HT1080 (cell line): ENCODE measurements around the gene ACAP3. TPM values are rescaled to one million over a fixed set of nuclear protein-coding genes. Genes with fewer than 3 reads are reported as not detected.

ENCODE experiments used
- DNase-seq: peaks from one replicate; pipeline ENCODE4 v3.0.0-alpha.2; 2015; ENCODE audit warnings: low read depth
- polyA plus RNA-seq, 2 experiments: library from polyadenylated mRNA; depleted of rRNA; stranded (reverse); fragments of >200 nt; gene quantifications; 2 replicates each; pipeline ENCODE4 v1.2.3, GENCODE V29; 2015
- total RNA-seq: library from RNA; depleted of rRNA; stranded (reverse); fragments of >200 nt; shearing (Covaris generic); gene quantifications from 2 replicates; pipeline ENCODE4 v1.2.3, GENCODE V29; 2014; rRNA removed

The ACAP3 gene
- 28.9 and 34.9 TPM in 2 replicates for total RNA-seq
- polyA plus RNA-seq (2015; cell fraction: cytosol; rRNA removed): 10.2 and 12.4 TPM in 2 replicates
- 98.8 and 112 TPM in 2 replicates for polyA plus RNA-seq (2015; cell fraction: nucleus; rRNA removed)

- peak; percentile 88 for DNase-seq
Observed at GRCh38 chr1:1307923-1308755, at the start of gene ACAP3, which contains the start of gene PUSL1. TSS of gene ACAP3 (minus strand) at chr1:1307930. CDS start at chr1:1307815, 115 bp downstream. TSS of gene PUSL1 (plus strand) at chr1:1308597. CDS start at chr1:1308644, 47 bp downstream.

- no peak for DNase-seq
Observed at GRCh38 chr1:1356796-1357401, 49.2 kb upstream of the ACAP3 start.

GRCh38 chr1:1356166-1356795, 48.6 kb upstream of the ACAP3 start:
- DNase-seq: no peak

GRCh38 chr1:1355416-1355815, 47.7 kb upstream of the ACAP3 start:
- no peak for DNase-seq

GRCh38 chr1:1354271-1355247, 46.8 kb upstream of the ACAP3 start:
- DNase-seq: no peak

- no peak for DNase-seq
Observed at GRCh38 chr1:1353389-1354151, 45.8 kb upstream of the ACAP3 start.

GRCh38 chr1:1352786-1353388, 45.2 kb upstream of the ACAP3 start:
- DNase-seq: no peak

GRCh38 chr1:1351511-1352427, 44.0 kb upstream of the ACAP3 start:
- no peak for DNase-seq

- peak; percentile 39 for DNase-seq
Observed at GRCh38 chr1:1349256-1350012, 41.7 kb upstream of the ACAP3 start, which contains the start of gene DVL1. TSS of gene DVL1 (minus strand) at chr1:1349418. CDS start at chr1:1349065, 353 bp downstream.

GRCh38 chr1:1348420-1349255, 40.9 kb upstream of the ACAP3 start:
- DNase-seq: no peak

- peak; percentile 55 for DNase-seq
Observed at GRCh38 chr1:1347663-1348419, 40.1 kb upstream of the ACAP3 start.

GRCh38 chr1:1347026-1347595, 39.4 kb upstream of the ACAP3 start:
- no peak for DNase-seq

GRCh38 chr1:1346501-1346890, 38.8 kb upstream of the ACAP3 start:
- no peak for DNase-seq

- no peak for DNase-seq
Observed at GRCh38 chr1:1345860-1346500, 38.2 kb upstream of the ACAP3 start.

GRCh38 chr1:1345384-1345783, 37.7 kb upstream of the ACAP3 start:
- no peak for DNase-seq
